Neural progenitor cell (in vitro differentiated cells): ENCODE measurements around the gene PDGFB.

ENCODE experiments used
- EZH2 ChIP-seq: fragments of 200-600 bp; sonication (generic); IDR thresholded peaks from 2 replicates; pipeline ENCODE4 v1.6.1; 2017; ENCODE audit warnings: antibody characterized with exemption, mild to moderate bottlenecking, moderate library complexity
- EZH2phosphoT487 ChIP-seq: fragments of 200-600 bp; sonication (generic); IDR thresholded peaks from 2 replicates; pipeline ENCODE4 v1.6.1; 2017; ENCODE audit warnings: antibody characterized with exemption
- TF ChIP-seq, protein P1 (sequence below): fragments of 200-600 bp; sonication (generic); IDR thresholded peaks from 2 replicates; pipeline ENCODE4 v1.5.1; 2017; ENCODE audit warnings: antibody characterized with exemption, mild to moderate bottlenecking

- TF ChIP-seq EZH2 (peak; percentile 76), EZH2phosphoT487 (peak; percentile 16)
- TF ChIP-seq, protein P1, sequence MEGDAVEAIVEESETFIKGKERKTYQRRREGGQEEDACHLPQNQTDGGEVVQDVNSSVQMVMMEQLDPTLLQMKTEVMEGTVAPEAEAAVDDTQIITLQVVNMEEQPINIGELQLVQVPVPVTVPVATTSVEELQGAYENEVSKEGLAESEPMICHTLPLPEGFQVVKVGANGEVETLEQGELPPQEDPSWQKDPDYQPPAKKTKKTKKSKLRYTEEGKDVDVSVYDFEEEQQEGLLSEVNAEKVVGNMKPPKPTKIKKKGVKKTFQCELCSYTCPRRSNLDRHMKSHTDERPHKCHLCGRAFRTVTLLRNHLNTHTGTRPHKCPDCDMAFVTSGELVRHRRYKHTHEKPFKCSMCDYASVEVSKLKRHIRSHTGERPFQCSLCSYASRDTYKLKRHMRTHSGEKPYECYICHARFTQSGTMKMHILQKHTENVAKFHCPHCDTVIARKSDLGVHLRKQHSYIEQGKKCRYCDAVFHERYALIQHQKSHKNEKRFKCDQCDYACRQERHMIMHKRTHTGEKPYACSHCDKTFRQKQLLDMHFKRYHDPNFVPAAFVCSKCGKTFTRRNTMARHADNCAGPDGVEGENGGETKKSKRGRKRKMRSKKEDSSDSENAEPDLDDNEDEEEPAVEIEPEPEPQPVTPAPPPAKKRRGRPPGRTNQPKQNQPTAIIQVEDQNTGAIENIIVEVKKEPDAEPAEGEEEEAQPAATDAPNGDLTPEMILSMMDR: peak; percentile 11
Measured at GRCh38 chr22:39244136-39244495, 666 bp downstream of the PDGFB start.
